HepG2 (cell line): Measurements from ENCODE around the gene RAD23A. TPM values are rescaled to one million over a fixed set of nuclear protein-coding genes. Genes with fewer than 3 reads are reported as not detected.

Source experiments
- DR1 ChIP-seq: sonication (generic); formaldehyde crosslinking; IDR thresholded peaks from 2 replicates; pipeline ENCODE4 v1.8.0; 2021; ENCODE audit warnings: mild to moderate bottlenecking, missing genetic modification reagents, inconsistent platforms
- ELF3 ChIP-seq: IDR thresholded peaks from 2 replicates; pipeline ENCODE4 v1.6.1; 2016; ENCODE audit warnings: missing genetic modification reagents, missing compliant biosample characterization
- FLYWCH1 ChIP-seq: sonication (generic); formaldehyde crosslinking; IDR thresholded peaks from 2 replicates; pipeline ENCODE4 v1.8.1; 2023; ENCODE audit warnings: mild to moderate bottlenecking, missing genetic modification reagents
- NFKB2 ChIP-seq: sonication (generic); formaldehyde crosslinking; IDR thresholded peaks from 2 replicates; pipeline ENCODE4 v1.4.0; 2020; ENCODE audit warnings: missing genetic modification reagents, borderline replicate concordance
- NONO ChIP-seq, 2 experiments: fragments of 450-650 bp in 1 of 2; sonication (generic) in 1 of 2; formaldehyde crosslinking in 1 of 2; IDR thresholded peaks in 1 of 2; conservative IDR thresholded peaks in 1 of 2; 2 replicates each; pipeline versions ENCODE4 v1.6.1 to v1.8.0; 2017 to 2022; ENCODE audit warnings: mild to moderate bottlenecking in 1 of 2, missing genetic modification reagents in 1 of 2, moderate library complexity in 1 of 2
- PHF8 ChIP-seq: sonication (generic); formaldehyde crosslinking; IDR thresholded peaks from 2 replicates; pipeline ENCODE4 v1.5.0; 2020; ENCODE audit warnings: missing genetic modification reagents
- REXO4 ChIP-seq: sonication (generic); formaldehyde crosslinking; IDR thresholded peaks from 2 replicates; pipeline ENCODE4 v1.8.0; 2022; ENCODE audit warnings: missing genetic modification reagents, mild to moderate bottlenecking, borderline replicate concordance
- SRY ChIP-seq: sonication (generic); formaldehyde crosslinking; IDR thresholded peaks from 2 replicates; pipeline ENCODE4 v1.8.0; 2022; ENCODE audit warnings: mild to moderate bottlenecking, missing genetic modification reagents
- TARDBP ChIP-seq: sonication (generic); formaldehyde crosslinking; IDR thresholded peaks from 2 replicates; pipeline ENCODE4 v1.8.0; 2022; ENCODE audit warnings: mild to moderate bottlenecking, missing genetic modification reagents
- ZNF678 ChIP-seq: sonication (generic); formaldehyde crosslinking; IDR thresholded peaks from 2 replicates; pipeline ENCODE4 v1.4.0; 2020; ENCODE audit warnings: mild to moderate bottlenecking, missing genetic modification reagents
- ZSCAN21 ChIP-seq: sonication (generic); formaldehyde crosslinking; IDR thresholded peaks from 2 replicates; pipeline ENCODE4 v1.8.0; 2022; ENCODE audit warnings: mild to moderate bottlenecking, missing genetic modification reagents, moderate library complexity, borderline replicate concordance
- ZSCAN25 ChIP-seq: sonication (generic); formaldehyde crosslinking; IDR thresholded peaks from 2 replicates; pipeline ENCODE4 v1.8.0; 2022; ENCODE audit warnings: mild to moderate bottlenecking, missing genetic modification reagents
- polyA plus RNA-seq, 8 experiments: library from polyadenylated mRNA; depleted of rRNA in 3 of 8; stranded (reverse) in 7 of 8; unstranded in 1 of 8; fragments of >200 nt; fragmentation: Illumina TruSeq in 4 of 8; extraction: Trizol in 4 of 8; gene quantifications; 2 replicates each; pipeline versions ENCODE4 v1.2.1 to v1.2.3, GENCODE V29; 2011 to 2016; ENCODE audit warnings: low read depth in 4 of 8, missing spikeins in 1 of 8, mixed read lengths in 1 of 8; ENCODE audit not compliant: insufficient read depth in 1 of 8
- total RNA-seq, 5 experiments: library from RNA; depleted of rRNA; stranded (reverse); fragments of >200 nt; fragmentation: Illumina TruSeq; extraction: Trizol; gene quantifications; 2 replicates each; pipeline ENCODE4 v1.2.3, GENCODE V29; 2016; ENCODE audit warnings: low read depth in 1 of 5
- TF ChIP-seq, protein P1 (sequence below): sonication (generic); formaldehyde crosslinking; IDR thresholded peaks from 2 replicates; pipeline ENCODE4 v1.4.0; 2020; ENCODE audit warnings: missing genetic modification reagents
- TF ChIP-seq, protein P2 (sequence below): IDR thresholded peaks from 2 replicates; pipeline ENCODE4 v1.6.1; 2016
- TF ChIP-seq, protein P3 (sequence below): sonication (generic); formaldehyde crosslinking; IDR thresholded peaks from 2 replicates; pipeline ENCODE4 v1.4.0; 2020; ENCODE audit warnings: mild to moderate bottlenecking, missing genetic modification reagents
- TF ChIP-seq, protein P4 (sequence below): IDR thresholded peaks from 2 replicates; pipeline ENCODE4 v1.6.1; 2016
- TF ChIP-seq, protein P5 (sequence below): sonication (generic); formaldehyde crosslinking; IDR thresholded peaks from 2 replicates; pipeline ENCODE4 v1.4.0; 2020; ENCODE audit warnings: missing genetic modification reagents
- TF ChIP-seq, protein P6 (sequence below): sonication (generic); formaldehyde crosslinking; IDR thresholded peaks from 2 replicates; pipeline ENCODE4 v1.5.1; 2020; ENCODE audit warnings: mild to moderate bottlenecking, missing genetic modification reagents, moderate library complexity

The RAD23A gene
- total and polyA plus RNA-seq, 2 of the 13 experiments (the other 11 are each of a cell fraction or from before 2014, with no cell fraction given): 42.5 to 54.2 TPM

DNA sequence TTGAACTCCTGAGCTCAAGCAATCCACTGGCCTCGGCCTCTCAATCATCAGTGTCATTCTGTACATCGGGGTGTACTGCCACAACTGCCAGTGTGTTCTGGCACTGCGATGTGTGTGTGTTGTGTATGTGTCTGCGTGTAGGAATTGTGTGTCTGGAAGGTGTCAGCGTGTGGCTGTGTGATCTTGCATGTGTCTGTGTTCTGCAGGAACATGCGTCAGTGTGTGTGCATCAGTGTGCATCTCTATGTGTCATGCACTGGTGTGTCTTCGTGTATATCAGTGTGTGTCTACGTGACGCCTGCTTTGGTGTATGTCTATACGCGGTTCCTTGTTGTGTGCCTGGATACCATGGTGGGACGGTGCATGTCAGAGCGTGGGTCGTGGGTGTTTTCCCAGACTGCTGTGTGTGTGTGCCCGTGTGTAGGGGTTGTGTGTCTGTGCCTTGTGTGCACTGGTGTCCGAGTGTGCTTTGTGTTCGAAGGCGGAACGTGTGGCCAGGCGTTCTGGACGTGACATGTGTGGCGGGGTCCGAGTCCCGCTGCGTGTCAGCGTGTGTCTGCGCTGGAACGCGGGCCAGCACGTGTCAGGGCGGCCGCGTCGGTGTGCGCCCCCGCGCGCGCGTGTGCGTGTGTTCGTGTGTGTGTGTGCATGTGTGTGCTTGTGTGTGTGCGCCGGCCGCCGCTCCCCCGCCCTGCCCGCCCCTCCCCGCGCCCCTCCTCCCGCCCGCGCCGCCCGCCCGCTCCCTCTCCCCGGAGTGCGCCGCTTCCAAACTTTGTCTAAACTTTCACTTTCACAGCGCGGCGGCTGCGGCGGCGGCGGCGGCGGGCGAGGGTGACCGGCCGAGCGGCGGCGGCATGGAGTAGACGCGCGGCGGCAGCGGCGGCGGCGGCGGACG is 49.3 kb downstream of the RAD23A start, which contains the start of gene NFIX (continued):
- TF ChIP-seq, protein P1, sequence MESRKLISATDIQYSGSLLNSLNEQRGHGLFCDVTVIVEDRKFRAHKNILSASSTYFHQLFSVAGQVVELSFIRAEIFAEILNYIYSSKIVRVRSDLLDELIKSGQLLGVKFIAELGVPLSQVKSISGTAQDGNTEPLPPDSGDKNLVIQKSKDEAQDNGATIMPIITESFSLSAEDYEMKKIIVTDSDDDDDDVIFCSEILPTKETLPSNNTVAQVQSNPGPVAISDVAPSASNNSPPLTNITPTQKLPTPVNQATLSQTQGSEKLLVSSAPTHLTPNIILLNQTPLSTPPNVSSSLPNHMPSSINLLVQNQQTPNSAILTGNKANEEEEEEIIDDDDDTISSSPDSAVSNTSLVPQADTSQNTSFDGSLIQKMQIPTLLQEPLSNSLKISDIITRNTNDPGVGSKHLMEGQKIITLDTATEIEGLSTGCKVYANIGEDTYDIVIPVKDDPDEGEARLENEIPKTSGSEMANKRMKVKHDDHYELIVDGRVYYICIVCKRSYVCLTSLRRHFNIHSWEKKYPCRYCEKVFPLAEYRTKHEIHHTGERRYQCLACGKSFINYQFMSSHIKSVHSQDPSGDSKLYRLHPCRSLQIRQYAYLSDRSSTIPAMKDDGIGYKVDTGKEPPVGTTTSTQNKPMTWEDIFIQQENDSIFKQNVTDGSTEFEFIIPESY (CRISPR knock-in tag): peak; percentile 30; the same call in 1 of the 2 replicates
- TF ChIP-seq DR1 (CRISPR knock-in tag) (no peak), SRY (CRISPR knock-in tag) (0 out of 2 replicates have a peak, but pooled peaks have one; percentile 48), NFKB2 (CRISPR knock-in tag) (peak; percentile 42; the same call in 1 of the 2 replicates), ZSCAN21 (CRISPR knock-in tag) (0 out of 2 replicates have a peak, but pooled peaks have one; percentile 30), NONO (IDR thresholded peaks at IDR 0.05) (no peak), NONO (CRISPR knock-in tag; conservative IDR thresholded peaks at IDR 0.05) (0 out of 2 replicates have a peak, but pooled peaks have one; percentile 33), REXO4 (no peak), ZSCAN25 (CRISPR knock-in tag) (no peak), ELF3 (CRISPR knock-in tag) (no peak), FLYWCH1 (CRISPR knock-in tag) (no peak), ZNF678 (CRISPR knock-in tag) (no peak), PHF8 (no peak), TARDBP (CRISPR knock-in tag) (no peak)
- TF ChIP-seq, protein P2, sequence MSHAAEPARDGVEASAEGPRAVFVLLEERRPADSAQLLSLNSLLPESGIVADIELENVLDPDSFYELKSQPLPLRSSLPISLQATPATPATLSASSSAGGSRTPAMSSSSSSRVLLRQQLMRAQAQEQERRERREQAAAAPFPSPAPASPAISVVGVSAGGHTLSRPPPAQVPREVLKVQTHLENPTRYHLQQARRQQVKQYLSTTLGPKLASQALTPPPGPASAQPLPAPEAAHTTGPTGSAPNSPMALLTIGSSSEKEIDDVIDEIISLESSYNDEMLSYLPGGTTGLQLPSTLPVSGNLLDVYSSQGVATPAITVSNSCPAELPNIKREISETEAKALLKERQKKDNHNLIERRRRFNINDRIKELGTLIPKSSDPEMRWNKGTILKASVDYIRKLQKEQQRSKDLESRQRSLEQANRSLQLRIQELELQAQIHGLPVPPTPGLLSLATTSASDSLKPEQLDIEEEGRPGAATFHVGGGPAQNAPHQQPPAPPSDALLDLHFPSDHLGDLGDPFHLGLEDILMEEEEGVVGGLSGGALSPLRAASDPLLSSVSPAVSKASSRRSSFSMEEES: no peak
- TF ChIP-seq, protein P3, sequence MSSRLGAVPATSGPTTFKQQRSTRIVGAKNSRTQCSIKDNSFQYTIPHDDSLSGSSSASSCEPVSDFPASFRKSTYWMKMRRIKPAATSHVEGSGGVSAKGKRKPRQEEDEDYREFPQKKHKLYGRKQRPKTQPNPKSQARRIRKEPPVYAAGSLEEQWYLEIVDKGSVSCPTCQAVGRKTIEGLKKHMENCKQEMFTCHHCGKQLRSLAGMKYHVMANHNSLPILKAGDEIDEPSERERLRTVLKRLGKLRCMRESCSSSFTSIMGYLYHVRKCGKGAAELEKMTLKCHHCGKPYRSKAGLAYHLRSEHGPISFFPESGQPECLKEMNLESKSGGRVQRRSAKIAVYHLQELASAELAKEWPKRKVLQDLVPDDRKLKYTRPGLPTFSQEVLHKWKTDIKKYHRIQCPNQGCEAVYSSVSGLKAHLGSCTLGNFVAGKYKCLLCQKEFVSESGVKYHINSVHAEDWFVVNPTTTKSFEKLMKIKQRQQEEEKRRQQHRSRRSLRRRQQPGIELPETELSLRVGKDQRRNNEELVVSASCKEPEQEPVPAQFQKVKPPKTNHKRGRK: 0 out of 2 replicates have a peak, but pooled peaks have one; percentile 25
- TF ChIP-seq, protein P4, sequence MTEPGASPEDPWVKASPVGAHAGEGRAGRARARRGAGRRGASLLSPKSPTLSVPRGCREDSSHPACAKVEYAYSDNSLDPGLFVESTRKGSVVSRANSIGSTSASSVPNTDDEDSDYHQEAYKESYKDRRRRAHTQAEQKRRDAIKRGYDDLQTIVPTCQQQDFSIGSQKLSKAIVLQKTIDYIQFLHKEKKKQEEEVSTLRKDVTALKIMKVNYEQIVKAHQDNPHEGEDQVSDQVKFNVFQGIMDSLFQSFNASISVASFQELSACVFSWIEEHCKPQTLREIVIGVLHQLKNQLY (CRISPR knock-in tag): no peak
- TF ChIP-seq, protein P5, sequence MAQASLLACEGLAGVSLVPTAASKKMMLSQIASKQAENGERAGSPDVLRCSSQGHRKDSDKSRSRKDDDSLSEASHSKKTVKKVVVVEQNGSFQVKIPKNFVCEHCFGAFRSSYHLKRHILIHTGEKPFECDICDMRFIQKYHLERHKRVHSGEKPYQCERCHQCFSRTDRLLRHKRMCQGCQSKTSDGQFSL: no peak
- TF ChIP-seq, protein P6, sequence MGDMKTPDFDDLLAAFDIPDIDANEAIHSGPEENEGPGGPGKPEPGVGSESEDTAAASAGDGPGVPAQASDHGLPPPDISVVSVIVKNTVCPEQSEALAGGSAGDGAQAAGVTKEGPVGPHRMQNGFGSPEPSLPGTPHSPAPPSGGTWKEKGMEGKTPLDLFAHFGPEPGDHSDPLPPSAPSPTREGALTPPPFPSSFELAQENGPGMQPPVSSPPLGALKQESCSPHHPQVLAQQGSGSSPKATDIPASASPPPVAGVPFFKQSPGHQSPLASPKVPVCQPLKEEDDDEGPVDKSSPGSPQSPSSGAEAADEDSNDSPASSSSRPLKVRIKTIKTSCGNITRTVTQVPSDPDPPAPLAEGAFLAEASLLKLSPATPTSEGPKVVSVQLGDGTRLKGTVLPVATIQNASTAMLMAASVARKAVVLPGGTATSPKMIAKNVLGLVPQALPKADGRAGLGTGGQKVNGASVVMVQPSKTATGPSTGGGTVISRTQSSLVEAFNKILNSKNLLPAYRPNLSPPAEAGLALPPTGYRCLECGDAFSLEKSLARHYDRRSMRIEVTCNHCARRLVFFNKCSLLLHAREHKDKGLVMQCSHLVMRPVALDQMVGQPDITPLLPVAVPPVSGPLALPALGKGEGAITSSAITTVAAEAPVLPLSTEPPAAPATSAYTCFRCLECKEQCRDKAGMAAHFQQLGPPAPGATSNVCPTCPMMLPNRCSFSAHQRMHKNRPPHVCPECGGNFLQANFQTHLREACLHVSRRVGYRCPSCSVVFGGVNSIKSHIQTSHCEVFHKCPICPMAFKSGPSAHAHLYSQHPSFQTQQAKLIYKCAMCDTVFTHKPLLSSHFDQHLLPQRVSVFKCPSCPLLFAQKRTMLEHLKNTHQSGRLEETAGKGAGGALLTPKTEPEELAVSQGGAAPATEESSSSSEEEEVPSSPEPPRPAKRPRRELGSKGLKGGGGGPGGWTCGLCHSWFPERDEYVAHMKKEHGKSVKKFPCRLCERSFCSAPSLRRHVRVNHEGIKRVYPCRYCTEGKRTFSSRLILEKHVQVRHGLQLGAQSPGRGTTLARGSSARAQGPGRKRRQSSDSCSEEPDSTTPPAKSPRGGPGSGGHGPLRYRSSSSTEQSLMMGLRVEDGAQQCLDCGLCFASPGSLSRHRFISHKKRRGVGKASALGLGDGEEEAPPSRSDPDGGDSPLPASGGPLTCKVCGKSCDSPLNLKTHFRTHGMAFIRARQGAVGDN: peak; percentile 68
